Mucosa of descending colon (tissue), 3 donors: Measurements from ENCODE around the gene PDGFA. TPM values are rescaled to one million over a fixed set of nuclear protein-coding genes. Genes with fewer than 3 reads are reported as not detected.

Experiments
- ATAC-seq: fragments of 200-7000 bp; cut with Tn5 transposase; one replicate; pipeline ENCODE4 v1.9.1; 2020; ENCODE audit warnings: mild to moderate bottlenecking, moderate library complexity
- DNase-seq, 3 donors: peaks; one replicate each; pipeline ENCODE4 v3.0.0-alpha.2; 2020
- H3K36me3 ChIP-seq: fragments of 200-600 bp; one replicate; pipeline ENCODE4 v1.8.0; 2021; ENCODE audit warnings: low read depth, mild to moderate bottlenecking
- H3K4me1 ChIP-seq: fragments of 200-600 bp; one replicate; pipeline ENCODE4 v1.8.0; 2021; ENCODE audit warnings: low read depth, mild to moderate bottlenecking
- H3K4me3 ChIP-seq: fragments of 200-600 bp; one replicate; pipeline ENCODE4 v1.8.0; 2021; ENCODE audit warnings: mild to moderate bottlenecking
- H3K9me3 ChIP-seq: fragments of 200-600 bp; one replicate; pipeline ENCODE4 v1.8.0; 2021; ENCODE audit warnings: mild to moderate bottlenecking
- CTCF ChIP-seq: fragments of 200-600 bp; IDR thresholded peaks from one replicate; pipeline ENCODE4 v1.8.0; 2022; ENCODE audit warnings: antibody characterized with exemption, mild to moderate bottlenecking
- intact Hi-C, 2 donors: fragments of 100-400 bp; cut with DNase I in 1 of 2; cut with micrococcal nuclease in 1 of 2; formaldehyde crosslinking; loops; one replicate each; pipeline versions ENCODE4 v1.11.0 to v1.11.1; 2022; cut with DNase I, micrococcal nuclease
- total RNA-seq, 3 donors: library from RNA; stranded (reverse); fragmentation: NEBNext Ultra II Directional in 2 of 3; extraction: Animal tissue kit (Norgen Biotek cat#: 25700) in 2 of 3; gene quantifications; one replicate each; pipeline versions ENCODE4 v1.2.1 to v1.2.4, GENCODE V29; 2021 to 2023
- donor health status: DM: no; HTN: no; CAD: no; lungs with moderate emphysema.
- donor health status: DM: no; HTN: no; CAD: no.
- donor health status: DM: no; HTN: yes; CAD: no.

Gene PDGFA
- total RNA-seq, 3 donors from 2014 or later: 52.7 to 63.0 (median 57.5) TPM

DNA sequence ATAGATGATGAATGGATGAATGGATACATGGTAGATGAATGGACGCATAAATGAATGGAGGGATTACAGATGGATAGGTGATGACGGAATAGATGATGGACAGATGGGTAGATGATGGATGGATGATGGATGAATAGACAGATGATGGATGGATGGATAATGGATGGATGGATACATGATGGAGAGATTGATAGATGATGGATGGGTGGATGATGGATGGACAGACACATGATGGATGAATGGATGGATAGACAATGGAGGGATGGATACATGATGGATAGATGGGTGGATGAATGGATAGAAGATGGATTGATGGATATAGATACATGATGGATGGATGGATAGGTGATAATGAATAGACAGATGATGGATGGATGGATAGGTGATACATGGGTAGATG is 8.8 kb upstream of the PDGFA start:
- peaks cover 4% of the 10 kb centered on the region for H3K4me1 ChIP-seq
- no peak for ATAC-seq
- intact Hi-C loops: no loop called here
- no peak for DNase-seq
- H3K4me3 ChIP-seq: no peak overlapping the region
- H3K36me3 ChIP-seq: no peaks in the 10 kb centered on the region
- H3K9me3 ChIP-seq: no peaks in the 10 kb centered on the region
- TF ChIP-seq CTCF: no peak

DNA sequence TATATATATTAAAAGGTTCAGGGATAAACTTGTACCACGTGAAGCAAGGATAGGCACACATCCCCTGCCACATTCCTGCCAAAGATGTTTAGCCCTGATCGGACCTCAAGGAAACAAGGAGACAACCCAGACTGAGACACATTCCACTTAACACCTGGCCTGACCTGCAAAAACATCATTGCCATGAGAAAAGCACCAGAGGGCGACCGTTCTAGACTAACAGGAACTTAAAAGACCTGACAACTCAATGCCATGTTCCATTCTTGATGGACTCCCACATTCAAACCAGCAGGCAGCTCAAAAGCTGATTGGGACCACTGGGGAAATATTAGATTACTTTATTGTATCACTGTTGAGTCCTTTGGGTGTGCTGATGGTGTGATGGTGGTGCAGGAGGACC is 8.1 kb upstream of the PDGFA start:
- DNase-seq (no peak), ATAC-seq (no peak)
- no peak overlapping the region for H3K4me3 ChIP-seq
- no peak for TF ChIP-seq CTCF
- H3K36me3 ChIP-seq: no peaks in the 10 kb centered on the region
- peaks cover 5% of the 10 kb centered on the region for H3K4me1 ChIP-seq
- H3K9me3 ChIP-seq: no peaks in the 10 kb centered on the region
- intact Hi-C loops: no loop called here

- H3K36me3 ChIP-seq: no peaks in the 10 kb centered on the region
- ATAC-seq: peak; percentile 1
- TF ChIP-seq CTCF: no peak
- peaks cover 17% of the 10 kb centered on the region for H3K4me1 ChIP-seq
- no peak for DNase-seq
- H3K4me3 ChIP-seq: no peak overlapping the region
- intact Hi-C loops: no loop called here
- H3K9me3 ChIP-seq: no peaks in the 10 kb centered on the region
These were observed 6.9 kb upstream of the PDGFA start for GRCh38 chr7:526460-527034.

GRCh38 chr7:525740-526139 is 6.1 kb upstream of the PDGFA start:
- ATAC-seq: no peak
- intact Hi-C loops: no loop called here
- no peaks in the 10 kb centered on the region for H3K9me3 ChIP-seq
- H3K36me3 ChIP-seq: no peaks in the 10 kb centered on the region
- TF ChIP-seq CTCF: no peak
- DNase-seq: no peak
- no peak overlapping the region for H3K4me3 ChIP-seq
- H3K4me1 ChIP-seq: peaks cover 24% of the 10 kb centered on the region

GRCh38 chr7:524800-525199 is 5.2 kb upstream of the PDGFA start:
- no peaks in the 10 kb centered on the region for H3K9me3 ChIP-seq
- no peak overlapping the region for H3K4me3 ChIP-seq
- no peak for ATAC-seq
- intact Hi-C loops: no loop called here
- peaks cover 27% of the 10 kb centered on the region for H3K4me1 ChIP-seq
- no peak for DNase-seq
- no peaks in the 10 kb centered on the region for H3K36me3 ChIP-seq
- no peak for TF ChIP-seq CTCF
